SU-DHL-6 (cell line): ENCODE results near the gene ME3.

Experiments used
- H2AFZ ChIP-seq: fragments of 200-600 bp; sonication (generic); 2 replicates; pipeline ENCODE4 v1.6.1; 2014; ENCODE audit warnings: low read depth, mild to moderate bottlenecking, moderate library complexity, mixed read lengths, antibody characterized with exemption, low read length; ENCODE audit not compliant: severe bottlenecking
- H3F3A ChIP-seq: fragments of 200-600 bp; shearing (Covaris generic); 2 replicates; pipeline ENCODE4 v1.6.0; 2016; ENCODE audit warnings: antibody characterized with exemption, mild to moderate bottlenecking; ENCODE audit not compliant: insufficient read depth
- H3K27ac ChIP-seq: fragments of 200-600 bp; sonication (generic); 2 replicates; pipeline ENCODE4 v1.5.1; 2016; ENCODE audit warnings: low read depth, mild to moderate bottlenecking, low read length, moderate library complexity, mixed read lengths
- H3K27me3 ChIP-seq: fragments of 200-600 bp; sonication (generic), shearing (Covaris generic); 2 replicates; pipeline ENCODE4 v1.6.0; 2014; ENCODE audit warnings: mild to moderate bottlenecking, low read length
- H3K36me3 ChIP-seq: fragments of 200-600 bp; sonication (generic); 2 replicates; pipeline ENCODE4 v1.6.1; 2014; ENCODE audit warnings: mild to moderate bottlenecking, low read length, mixed read lengths
- H3K4me2 ChIP-seq: fragments of 300-600, 200-600 bp; shearing (Covaris generic), sonication (generic); 2 replicates; pipeline ENCODE4 v1.6.0; 2014; ENCODE audit warnings: low read length, low read depth, mild to moderate bottlenecking; ENCODE audit not compliant: poor library complexity, severe bottlenecking
- H3K4me3 ChIP-seq: fragments of 200-600 bp; sonication (generic); 2 replicates; pipeline ENCODE4 v1.5.1; 2014; ENCODE audit warnings: antibody characterized with exemption, low read length, mild to moderate bottlenecking, mixed read lengths; ENCODE audit not compliant: insufficient read depth, poor library complexity, severe bottlenecking
- H3K79me2 ChIP-seq: fragments of 200-600 bp; sonication (generic); 2 replicates; pipeline ENCODE4 v1.6.1; 2014; ENCODE audit warnings: mild to moderate bottlenecking, low read length, moderate library complexity; ENCODE audit not compliant: insufficient read depth
- H3K9ac ChIP-seq: fragments of 200-600 bp; sonication (generic); 2 replicates; pipeline ENCODE4 v1.7.0; 2014; ENCODE audit warnings: mild to moderate bottlenecking, low read length
- H3K9me2 ChIP-seq: fragments of 200-600 bp; sonication (generic); replicated peaks from 2 replicates; pipeline ENCODE4 v1.6.1; 2014; ENCODE audit warnings: low read length; ENCODE audit not compliant: insufficient read depth
- H3K9me3 ChIP-seq: fragments of 200-600 bp; sonication (generic); 2 replicates; pipeline ENCODE4 v1.6.1; 2014; ENCODE audit warnings: low read length, mixed read lengths; ENCODE audit not compliant: insufficient read depth
- H4K20me1 ChIP-seq: fragments of 200-600 bp; sonication (generic); 2 replicates; pipeline ENCODE4 v1.6.1; 2014; ENCODE audit warnings: low read depth, mild to moderate bottlenecking, antibody characterized with exemption, low read length, moderate library complexity, mixed read lengths
- EZH2phosphoT487 ChIP-seq: fragments of 200-600 bp; sonication (generic), shearing (Covaris generic); conservative IDR thresholded peaks from 2 replicates; pipeline ENCODE4 v1.6.1; 2018; ENCODE audit warnings: mild to moderate bottlenecking, antibody characterized with exemption, low read length, moderate library complexity, mixed read lengths
- TF ChIP-seq, protein P1 (sequence below): fragments of 200-600 bp; sonication (generic); IDR thresholded peaks from one replicate; pipeline ENCODE4 v1.5.1; 2017; ENCODE audit warnings: antibody characterized with exemption, mild to moderate bottlenecking, low read length, moderate library complexity; ENCODE audit not compliant: insufficient read depth, poor library complexity, severe bottlenecking

Gene ME3

DNA sequence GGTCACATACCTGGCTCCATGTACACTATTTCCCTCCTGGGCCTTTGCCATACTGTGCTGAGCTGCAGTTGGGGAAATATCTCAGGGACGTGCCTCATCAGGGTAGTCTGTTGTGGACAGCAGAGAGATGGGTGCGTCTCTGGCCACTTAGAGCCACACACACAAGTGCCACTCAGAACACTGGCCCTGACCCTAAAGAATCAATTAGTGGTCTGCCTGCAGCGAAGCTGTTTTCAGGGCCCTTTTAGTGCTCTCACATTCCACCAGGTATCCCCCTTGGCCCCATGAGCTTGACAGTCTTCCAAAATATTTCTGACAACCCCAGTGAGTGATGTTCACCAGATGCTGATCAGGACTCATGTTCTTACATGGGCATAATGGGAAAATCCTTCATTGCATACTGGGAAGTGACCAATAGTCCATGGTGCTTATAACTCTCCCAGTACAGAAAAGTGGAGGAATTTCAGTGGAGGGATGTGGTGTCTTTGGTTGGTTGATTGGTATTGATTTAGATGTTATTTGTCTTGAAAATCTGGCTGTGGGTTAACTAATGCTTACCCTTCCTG, 66.1 kb downstream of the ME3 start:
- Histone ChIP-seq H3K4me2 (no peak overlapping the region), H3K9ac (no peak overlapping the region), H3K27ac (no peak overlapping the region), H3K27me3 (no peaks in the 10 kb centered on the region), H3K36me3 (no peaks in the 10 kb centered on the region), H2AFZ (no peak overlapping the region), H3K9me3 (no peaks in the 10 kb centered on the region), H3K9me2 (no peaks in the 10 kb centered on the region), H3K79me2 (no peaks in the 10 kb centered on the region), H3K4me3 (no peak overlapping the region), H4K20me1 (no peaks in the 10 kb centered on the region), H3F3A (no peaks in the 10 kb centered on the region)
- TF ChIP-seq EZH2phosphoT487, result no peak
- TF ChIP-seq, protein P1, sequence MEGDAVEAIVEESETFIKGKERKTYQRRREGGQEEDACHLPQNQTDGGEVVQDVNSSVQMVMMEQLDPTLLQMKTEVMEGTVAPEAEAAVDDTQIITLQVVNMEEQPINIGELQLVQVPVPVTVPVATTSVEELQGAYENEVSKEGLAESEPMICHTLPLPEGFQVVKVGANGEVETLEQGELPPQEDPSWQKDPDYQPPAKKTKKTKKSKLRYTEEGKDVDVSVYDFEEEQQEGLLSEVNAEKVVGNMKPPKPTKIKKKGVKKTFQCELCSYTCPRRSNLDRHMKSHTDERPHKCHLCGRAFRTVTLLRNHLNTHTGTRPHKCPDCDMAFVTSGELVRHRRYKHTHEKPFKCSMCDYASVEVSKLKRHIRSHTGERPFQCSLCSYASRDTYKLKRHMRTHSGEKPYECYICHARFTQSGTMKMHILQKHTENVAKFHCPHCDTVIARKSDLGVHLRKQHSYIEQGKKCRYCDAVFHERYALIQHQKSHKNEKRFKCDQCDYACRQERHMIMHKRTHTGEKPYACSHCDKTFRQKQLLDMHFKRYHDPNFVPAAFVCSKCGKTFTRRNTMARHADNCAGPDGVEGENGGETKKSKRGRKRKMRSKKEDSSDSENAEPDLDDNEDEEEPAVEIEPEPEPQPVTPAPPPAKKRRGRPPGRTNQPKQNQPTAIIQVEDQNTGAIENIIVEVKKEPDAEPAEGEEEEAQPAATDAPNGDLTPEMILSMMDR, result no peak

DNA sequence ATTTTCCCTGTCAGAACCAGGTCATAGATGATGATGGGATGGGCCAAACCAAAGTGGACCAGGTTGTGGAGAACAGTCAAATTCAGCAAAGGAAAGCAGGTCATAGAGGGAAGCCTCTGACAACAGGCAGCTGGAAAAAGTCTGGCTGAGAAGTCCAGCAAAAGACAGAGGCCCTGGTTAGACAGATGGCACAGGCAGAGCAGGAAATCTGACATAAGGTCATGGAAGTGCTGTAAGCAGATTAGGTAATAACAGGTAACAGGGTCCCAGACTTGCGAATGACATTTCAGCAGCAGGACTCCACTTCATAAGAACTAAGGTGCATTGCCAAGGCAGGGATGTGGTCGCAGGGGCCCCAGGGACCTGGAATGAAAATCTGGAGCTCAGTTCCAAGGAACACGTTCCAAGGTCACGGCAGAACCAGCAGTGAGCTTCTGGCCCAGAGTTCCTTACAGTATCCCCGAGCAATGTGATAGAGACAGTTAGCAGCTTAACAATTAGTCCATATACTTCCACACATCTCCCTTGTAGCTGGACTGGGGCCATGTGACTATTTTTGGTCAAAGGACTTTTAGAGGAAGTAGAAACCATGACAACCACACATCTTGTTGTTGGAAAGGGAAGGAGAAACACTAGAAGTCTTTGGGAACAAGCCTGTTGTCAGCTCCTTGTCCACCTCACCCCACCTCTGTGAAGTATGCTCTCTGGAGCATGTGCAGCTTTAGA, 75.4 kb downstream of the ME3 start:
- Histone ChIP-seq H3K9me3 (no peaks in the 10 kb centered on the region), H3K9me2 (no peaks in the 10 kb centered on the region), H4K20me1 (no peaks in the 10 kb centered on the region), H2AFZ (no peak overlapping the region), H3K79me2 (no peaks in the 10 kb centered on the region), H3K27ac (no peak overlapping the region), H3K27me3 (no peaks in the 10 kb centered on the region), H3K4me2 (no peak overlapping the region), H3K36me3 (no peaks in the 10 kb centered on the region), H3K4me3 (no peak overlapping the region), H3K9ac (no peak overlapping the region), H3F3A (no peaks in the 10 kb centered on the region)
- TF ChIP-seq, protein P1, result no peak
- no peak for TF ChIP-seq EZH2phosphoT487

DNA sequence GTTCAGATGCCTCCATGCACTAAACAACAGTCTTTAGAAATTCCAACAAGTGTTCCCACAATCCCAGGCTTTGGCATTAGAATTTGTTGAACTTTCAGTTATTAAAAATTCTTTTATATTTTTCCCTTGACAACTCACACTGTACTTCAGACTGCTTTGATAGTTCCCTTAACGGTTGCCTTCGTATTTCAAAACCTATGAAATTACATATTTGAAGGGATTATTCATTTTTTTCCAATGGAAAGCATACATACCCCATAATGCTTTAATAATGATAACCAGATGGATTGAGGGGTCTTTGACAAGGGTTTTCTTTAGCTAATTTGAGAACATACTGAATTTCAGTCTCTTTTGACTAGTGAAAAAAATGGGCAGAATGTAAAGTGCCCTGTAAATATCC, 76.5 kb downstream of the ME3 start:
- no peaks in the 10 kb centered on the region for H3K27me3 ChIP-seq
- no peaks in the 10 kb centered on the region for H3K9me3 ChIP-seq
- no peak overlapping the region for H3K27ac ChIP-seq
- no peaks in the 10 kb centered on the region for H3F3A ChIP-seq
- no peak overlapping the region for H3K4me2 ChIP-seq
- no peak overlapping the region for H3K9ac ChIP-seq
- no peaks in the 10 kb centered on the region for H3K36me3 ChIP-seq
- no peaks in the 10 kb centered on the region for H3K79me2 ChIP-seq
- no peak overlapping the region for H3K4me3 ChIP-seq
- H4K20me1 ChIP-seq, result no peaks in the 10 kb centered on the region
- no peak overlapping the region for H2AFZ ChIP-seq
- no peak for TF ChIP-seq EZH2phosphoT487
- TF ChIP-seq, protein P1, result no peak
- no peaks in the 10 kb centered on the region for H3K9me2 ChIP-seq
